Pancreas (tissue), 10 donors: ENCODE measurements around the gene RNASE7. TPM values are rescaled to one million over a fixed set of nuclear protein-coding genes. Genes with fewer than 3 reads are reported as not detected.

Experiments
- ATAC-seq, 4 donors: fragments of 200-7000 bp; cut with Tn5 transposase; one replicate each; pipeline versions ENCODE4 v1.8.0 to v1.9.1; 2020; ENCODE audit warnings: mild to moderate bottlenecking in 4 of 4, moderate library complexity in 4 of 4
- DNase-seq, 6 donors: peaks; one replicate each; pipeline ENCODE4 v3.0.0-alpha.2; 2020
- FAIRE-seq: peaks from 2 replicates; lab custom pipeline; 2012; peaks lifted over from hg19 to GRCh38; lab: Jason Lieb, UNC
- H3K27ac ChIP-seq, 4 donors: fragments of 200-600 bp; sonication (generic); 1 replicate in 3 of 4; 2 replicates in 1 of 4; pipeline versions ENCODE4 v1.5.0 to v1.8.0; 2020
- H3K27me3 ChIP-seq, 4 donors: fragments of 200-600 bp; one replicate each; pipeline ENCODE4 v1.8.0; 2021
- H3K36me3 ChIP-seq, 3 donors: fragments of 200-600 bp; sonication (generic) in 1 of 3; one replicate each; pipeline versions ENCODE4 v1.5.0 to v1.8.0; 2020 to 2021
- H3K4me1 ChIP-seq, 3 donors: fragments of 200-600 bp; one replicate each; pipeline ENCODE4 v1.8.0; 2021
- H3K4me3 ChIP-seq, 4 donors: fragments of 200-600 bp; sonication (generic) in 2 of 4; one replicate each; pipeline versions ENCODE4 v1.5.0 to v1.8.0; 2020 to 2021
- H3K9me3 ChIP-seq, 4 donors: fragments of 200-600 bp; one replicate each; pipeline ENCODE4 v1.8.0; 2021
- CTCF ChIP-seq, 4 donors: fragments of 200-600 bp; sonication (generic) in 3 of 4; IDR thresholded peaks; one replicate each; pipeline versions ENCODE4 v1.5.0 to v1.8.0; 2021; ENCODE audit warnings: antibody characterized with exemption in 4 of 4
- WGBS, 2 donors: extraction: QIAGEN DNeasy Blood & Tissue Kit; methylation state at CpG; one replicate each; pipeline ENCODE4 v1.1.7; 2013; 5-methylcytosine and 5-hydroxymethylcytosine counted together
- intact Hi-C, 3 donors: fragments of 100-400 bp; cut with DNase I; formaldehyde crosslinking; loops; one replicate each; pipeline versions ENCODE4 v1.11.1 to v1.14.2; 2022
- polyA plus RNA-seq, 2 donors: library from polyadenylated mRNA; stranded (reverse); fragments of 200-250 nt; gene quantifications; one replicate each; pipeline ENCODE4 v1.2.3, GENCODE V29; 2013
- total RNA-seq, 6 donors: library from RNA; stranded (reverse); fragmentation: NEBNext Ultra II Directional in 4 of 6; extraction: Animal tissue kit (Norgen Biotek cat#: 25700) in 4 of 6; gene quantifications; one replicate each; pipeline versions ENCODE4 v1.2.1 to v1.2.4, GENCODE V29; 2021 to 2023
- donor health status: healthy with polysubstance abuse.
- donor health status: DM: no; HTN: no; CAD: no; lungs with moderate emphysema.
- donor health status: DM: no; HTN: no; CAD: no.
- donor health status: control.
- donor health status: control.
- donor health status: Bipolar disorder and iron deficiency.
- donor health status: DM: yes; HTN: yes; CAD: no.
- donor health status: DM: no; HTN: no; CAD: no.
- donor health status: DM: no; HTN: no; CAD: no.
- donor health status: DM: yes; HTN: yes; CAD: no.

Gene RNASE7
- total and polyA plus RNA-seq, 8 donors, result 0.11 to 0.78 (median 0.23) TPM; not detected in 3

- FAIRE-seq (no peak), DNase-seq (no peak), ATAC-seq (no peak)
- H3K9me3 ChIP-seq, result no peaks in the 10 kb centered on the region
- H3K4me3 ChIP-seq, result no peak overlapping the region
- H3K27me3 ChIP-seq, result no peaks in the 10 kb centered on the region
- no peaks in the 10 kb centered on the region for H3K4me1 ChIP-seq
- WGBS, 2 donors, result 63 to 70% methylated on average over 1 of the region's 1 CpG
- no peak overlapping the region for H3K27ac ChIP-seq
- no peak for TF ChIP-seq CTCF (IDR thresholded peaks at IDR 0.05)
- intact Hi-C loops, result no loop called here
- no peaks in the 10 kb centered on the region for H3K36me3 ChIP-seq
Observed at GRCh38 chr14:21011136-21011535, 31.0 kb upstream of the RNASE7 start.

GRCh38 chr14:21014761-21015190, 27.4 kb upstream of the RNASE7 start:
- intact Hi-C loops, result loop anchor here in 1 of 3 donors (5.0 kb wide), 1 partner anchor 78 kb away; no protein-coding TSS in a partner anchor
- no peak overlapping the region for H3K27ac ChIP-seq
- ATAC-seq, result peak; percentile 84 to 98 (median 94)

GRCh38 chr14:21015312-21015711, 26.9 kb upstream of the RNASE7 start:
- TF ChIP-seq CTCF (IDR thresholded peaks at IDR 0.05), result no peak
- intact Hi-C loops, result loop anchor here in 1 of 3 donors (5.0 kb wide), 1 partner anchor 77 kb away; no protein-coding TSS in a partner anchor
- Histone ChIP-seq H3K27me3 (no peaks in the 10 kb centered on the region), H3K9me3 (no peaks in the 10 kb centered on the region), H3K4me1 (no peaks in the 10 kb centered on the region), H3K36me3 (peaks cover 0 to 16% (median 0%) of the 10 kb centered on the region in 3 donors), H3K27ac (no peak overlapping the region), H3K4me3 (no peak overlapping the region)
- WGBS, 2 donors, result 65 to 73% methylated on average over 6 of the region's 6 CpGs
- ATAC-seq (peak in 3 of 4 donors; percentile 13 to 40 (median 28)), DNase-seq (no peak), FAIRE-seq (no peak)

More at GRCh38 chr14:21014761-21015190, 27.4 kb upstream of the RNASE7 start:
- peak; percentile 73 for FAIRE-seq
- no peaks in the 10 kb centered on the region for H3K27me3 ChIP-seq
- peaks cover 0 to 16% (median 0%) of the 10 kb centered on the region in 3 donors for H3K36me3 ChIP-seq
- H3K4me3 ChIP-seq, result no peak overlapping the region
- no peaks in the 10 kb centered on the region for H3K9me3 ChIP-seq
- peak; percentile 89 to 94 (median 90) for TF ChIP-seq CTCF (IDR thresholded peaks at IDR 0.05)
- WGBS, 2 donors, result 0 to 2% methylated on average over 4 of the region's 4 CpGs
- peak; percentile 72 to 90 (median 79) for DNase-seq
- H3K4me1 ChIP-seq, result no peaks in the 10 kb centered on the region

GRCh38 chr14:21016413-21017190, 25.6 kb upstream of the RNASE7 start:
- ATAC-seq, result no peak
- TF ChIP-seq CTCF (IDR thresholded peaks at IDR 0.05), result no peak
- H3K36me3 ChIP-seq, result peaks cover 0 to 26% (median 0%) of the 10 kb centered on the region in 3 donors
- no peak for DNase-seq
- no peak overlapping the region for H3K27ac ChIP-seq
- H3K9me3 ChIP-seq, result no peaks in the 10 kb centered on the region
- H3K4me1 ChIP-seq, result no peaks in the 10 kb centered on the region
- 71 to 78% methylated on average over 9 of the region's 9 CpGs for WGBS, 2 donors
- H3K27me3 ChIP-seq, result no peaks in the 10 kb centered on the region
- H3K4me3 ChIP-seq, result no peak overlapping the region
- intact Hi-C loops, result loop anchor here in 1 of 3 donors (5.0 kb wide), 1 partner anchor 76 kb away; no protein-coding TSS in a partner anchor
- no peak for FAIRE-seq
